GM19397 (cell line): Measurements from ENCODE around the gene RRP1.
"Not testable (repeated sequence)": the region's sequence is repeated elsewhere in the genome, so short reads cannot be mapped to it uniquely, and the experiment has no call there.

Experiments used
- ATAC-seq: cut with Tn5 transposase; IDR thresholded peaks from one replicate; pipeline ENCODE4 v1.9.1; 2021; ENCODE audit warnings: mild to moderate bottlenecking, moderate library complexity; ENCODE audit not compliant: unreplicated experiment

Gene RRP1

DNA sequence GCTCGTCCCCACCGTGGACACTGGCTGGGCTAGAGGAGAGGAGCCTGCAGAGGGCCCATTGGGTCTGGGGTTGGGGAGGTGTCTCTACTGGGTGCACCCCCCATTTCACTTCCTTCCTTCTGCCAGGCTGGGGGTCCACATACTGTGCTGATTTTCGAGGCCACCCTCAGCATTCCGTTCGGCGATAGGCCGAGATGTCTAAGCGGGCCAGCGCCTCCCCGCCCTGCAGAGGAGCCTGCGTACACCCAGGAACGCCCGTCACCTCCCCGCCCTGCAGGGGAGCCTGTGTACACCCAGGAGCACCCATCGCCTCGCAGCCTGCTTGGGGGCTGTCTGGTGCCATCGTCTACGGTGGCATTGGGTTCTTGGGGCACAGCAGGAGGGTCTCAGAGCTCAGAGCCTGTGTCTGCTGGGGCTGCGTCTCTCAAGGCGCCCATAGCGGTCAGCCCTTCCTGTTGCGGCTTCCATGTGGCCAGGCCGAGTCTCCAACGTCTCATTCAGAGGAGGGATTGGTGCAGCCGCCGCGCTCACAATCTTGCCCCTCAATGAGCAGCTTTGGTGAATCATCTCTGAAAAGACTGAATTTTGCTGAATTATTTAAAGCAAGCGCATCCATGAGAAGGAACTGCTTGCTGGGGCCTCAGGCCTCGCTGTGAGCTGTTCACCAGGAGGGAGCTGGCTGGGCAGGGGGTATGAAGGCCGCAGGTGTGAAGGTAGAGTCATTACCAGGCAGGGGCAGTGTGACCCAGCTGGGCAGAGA lies 44.9 kb downstream of the RRP1 start:
- ATAC-seq: no peak

DNA sequence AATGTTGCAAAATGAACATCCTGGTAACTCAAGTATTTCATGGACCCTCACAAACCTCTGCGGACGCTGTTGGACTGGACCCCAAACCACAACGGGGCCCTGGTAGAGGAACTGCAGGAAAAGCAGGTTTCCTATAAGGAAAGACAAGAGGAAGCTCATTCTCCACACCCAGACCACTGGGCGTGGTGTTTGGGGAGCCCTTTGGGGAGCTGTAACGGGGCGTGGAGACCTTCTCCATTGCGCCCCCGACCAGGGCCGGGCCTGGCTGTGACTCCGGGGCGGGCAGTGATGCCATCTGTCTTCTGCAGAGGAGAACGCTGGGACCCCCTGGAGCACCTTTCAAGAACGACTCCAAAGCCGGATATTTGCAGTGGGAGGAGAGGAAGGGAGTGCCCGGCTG lies 45.7 kb downstream of the RRP1 start:
- ATAC-seq: no peak

GRCh38 chr21:43835861-43836260 lies 46.5 kb downstream of the RRP1 start:
- no peak for ATAC-seq

GRCh38 chr21:43836616-43837015 lies 47.2 kb downstream of the RRP1 start:
- no peak for ATAC-seq

DNA sequence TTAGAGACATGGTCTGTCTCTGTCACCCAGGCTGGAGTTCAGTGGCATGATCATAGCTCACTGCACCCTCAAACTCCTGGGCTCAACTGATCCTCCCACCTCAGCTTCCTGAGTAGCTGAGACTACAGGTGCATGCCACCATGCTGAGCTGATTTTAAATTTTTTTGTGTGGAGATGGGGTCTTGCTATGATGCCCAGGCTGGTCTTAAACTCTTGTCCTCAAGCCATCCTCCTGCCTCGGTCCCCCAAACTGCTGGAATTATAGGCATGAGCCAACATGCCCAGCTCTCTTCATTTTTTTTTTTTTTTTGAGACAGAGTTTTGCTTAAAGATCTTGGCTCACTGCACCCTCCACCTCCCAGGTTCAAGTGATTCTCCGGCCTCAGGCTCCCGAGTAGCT lies 50.9 kb downstream of the RRP1 start:
- ATAC-seq: no peak

DNA sequence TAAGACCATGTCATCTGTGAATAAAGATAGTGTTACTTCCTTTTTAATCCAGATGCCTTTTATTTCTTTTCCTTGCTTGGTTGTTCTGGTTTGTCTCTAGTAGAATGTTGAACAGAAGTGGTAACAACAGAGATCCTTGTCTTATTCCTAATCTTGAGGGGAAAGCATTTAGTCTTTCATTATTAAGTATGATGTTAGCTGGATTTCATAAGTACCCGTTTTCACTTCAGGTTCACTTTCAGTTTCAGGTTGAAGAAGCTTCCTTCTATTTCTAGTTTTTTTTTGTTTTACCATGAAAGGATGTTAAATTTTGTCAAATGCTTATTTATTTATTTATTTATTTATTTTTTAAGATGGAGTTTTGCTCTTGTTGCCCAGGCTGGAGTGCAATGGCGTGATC lies 53.4 kb downstream of the RRP1 start:
- ATAC-seq: no peak

GRCh38 chr21:43844906-43845305 lies 55.5 kb downstream of the RRP1 start:
- ATAC-seq: not testable (repeated sequence)

- ATAC-seq: no peak
Observed at GRCh38 chr21:43845386-43845785, 56.0 kb downstream of the RRP1 start.

- no peak for ATAC-seq
Observed at GRCh38 chr21:43846430-43846829, 57.1 kb downstream of the RRP1 start.

- ATAC-seq: no peak
Observed at GRCh38 chr21:43847301-43847700, 57.9 kb downstream of the RRP1 start.

GRCh38 chr21:43848771-43849170 lies 59.4 kb downstream of the RRP1 start:
- no peak for ATAC-seq

DNA sequence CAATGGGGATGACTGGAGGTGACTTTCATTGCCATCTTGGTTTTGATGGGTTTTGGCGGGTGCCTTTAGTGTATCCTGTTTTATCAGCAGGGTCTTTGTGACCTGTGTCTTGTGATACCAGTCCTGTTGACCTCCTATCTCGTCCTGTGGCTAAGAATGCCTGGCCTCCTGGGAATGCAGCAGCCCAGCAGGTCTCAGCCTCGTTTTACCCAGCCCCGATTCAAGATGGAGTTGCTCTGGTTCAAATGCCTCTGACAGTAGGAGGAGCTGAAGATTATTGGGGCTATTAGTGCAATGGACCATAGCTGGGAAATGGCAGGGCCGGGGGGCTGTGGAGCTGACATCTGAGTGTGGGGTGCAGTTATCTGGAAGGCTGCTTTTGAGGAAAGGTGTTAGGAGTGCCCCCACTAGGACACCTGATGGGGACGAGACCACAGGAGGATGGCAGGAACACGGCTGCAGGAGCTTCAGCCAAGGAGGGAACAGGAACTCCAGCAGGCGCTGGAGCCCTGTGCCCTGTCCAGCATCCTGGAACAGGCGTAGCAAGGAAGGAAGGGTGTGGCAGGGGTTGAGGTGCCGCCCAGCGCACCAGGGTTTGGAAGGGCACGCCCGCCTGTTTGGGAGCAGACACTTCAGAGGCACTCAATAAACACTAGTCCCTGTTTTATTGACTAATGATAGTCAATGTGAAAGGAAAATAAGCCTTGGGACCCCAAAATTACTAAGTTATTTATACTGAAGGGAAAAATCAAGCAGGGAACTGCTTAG lies 60.3 kb downstream of the RRP1 start:
- no peak for ATAC-seq

DNA sequence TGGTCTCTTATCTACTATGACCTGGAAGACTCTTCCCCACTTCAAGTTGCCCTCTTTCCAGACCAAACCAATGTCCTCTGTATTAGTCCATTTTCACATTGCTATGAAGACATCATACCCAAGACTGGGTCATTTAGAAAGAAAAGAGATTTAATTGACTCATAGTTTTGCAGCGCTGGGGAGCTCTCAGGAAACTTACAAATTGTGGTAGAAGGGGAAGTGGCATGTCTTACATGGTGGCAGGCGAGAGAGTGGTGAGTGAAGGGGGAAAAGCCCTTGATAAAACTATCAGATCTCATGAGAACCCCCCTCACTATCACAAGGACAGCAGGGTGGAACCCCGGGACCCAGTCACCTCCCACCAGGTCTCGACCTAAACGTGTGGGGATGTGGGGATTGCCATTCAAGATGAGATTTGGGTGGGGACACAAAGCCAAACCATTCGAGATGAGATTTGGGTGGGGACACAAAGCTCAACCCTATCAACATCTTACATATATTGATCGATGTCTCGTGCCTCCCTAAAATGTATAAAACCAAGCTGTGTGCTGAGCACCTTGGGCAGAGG lies 61.4 kb downstream of the RRP1 start:
- ATAC-seq: no peak

DNA sequence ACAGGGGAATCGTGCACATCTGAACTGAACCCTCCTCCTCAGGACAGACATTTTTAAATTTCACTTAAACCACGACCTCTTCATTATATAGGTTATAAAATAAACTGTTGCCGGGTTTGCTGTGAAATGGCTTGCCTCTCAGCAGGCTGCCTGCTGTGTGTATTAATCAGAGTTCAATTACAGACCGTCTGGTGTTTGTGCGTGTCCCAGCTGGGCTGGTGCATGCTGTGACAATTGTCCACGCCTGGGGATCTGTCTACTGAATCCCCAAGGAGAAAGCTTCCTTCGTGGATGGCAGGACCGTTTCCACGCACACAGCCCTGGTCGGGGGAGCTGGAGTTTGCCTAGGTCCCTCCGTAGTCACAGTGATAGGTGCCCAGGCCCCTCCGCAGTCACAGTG lies 62.2 kb downstream of the RRP1 start:
- no peak for ATAC-seq

DNA sequence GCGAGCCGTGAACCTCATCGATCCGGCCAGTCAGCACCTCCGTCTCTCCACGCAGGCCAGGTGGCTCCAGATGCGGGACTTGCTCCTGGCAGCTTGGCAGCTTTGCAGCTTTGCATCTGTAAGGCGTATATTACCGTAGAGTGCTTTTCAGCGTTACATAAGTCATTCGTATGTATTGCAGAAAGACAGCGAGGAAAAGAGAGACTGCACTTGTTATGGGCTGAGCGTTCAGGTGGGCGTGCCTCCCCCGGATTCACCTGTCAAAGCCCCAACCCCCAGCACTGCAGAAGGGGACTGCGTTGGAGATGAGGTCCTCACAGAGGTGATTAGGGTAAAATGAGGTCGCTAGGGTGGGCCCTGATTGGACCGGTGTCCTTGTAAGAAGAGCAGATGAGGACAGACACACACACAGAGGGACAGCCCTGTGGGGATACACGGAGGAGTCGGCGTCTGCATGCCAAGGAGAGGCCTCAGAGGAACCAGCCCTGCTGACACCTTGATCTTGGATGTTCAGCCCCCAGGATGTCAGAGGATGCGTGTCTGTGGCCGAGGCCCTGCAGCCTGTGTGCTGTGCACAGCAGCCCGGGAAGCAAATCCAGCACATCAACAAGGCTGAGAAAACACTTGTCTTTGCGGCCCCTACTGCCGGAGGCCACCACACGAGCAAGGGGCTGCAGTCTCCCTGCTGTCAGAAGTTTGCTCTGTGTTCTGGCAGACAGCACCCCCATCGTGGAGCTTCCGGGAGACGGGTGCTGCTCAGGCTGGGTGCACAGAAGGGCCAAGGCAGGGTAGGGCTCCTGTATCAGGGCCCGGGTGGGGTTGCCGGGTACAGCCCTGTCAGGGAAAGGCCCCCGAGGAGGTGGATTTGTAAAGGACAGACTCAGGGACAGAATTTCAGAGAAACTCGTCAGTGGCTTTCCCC lies 64.7 kb downstream of the RRP1 start:
- ATAC-seq: no peak
